Neutrophil (primary cell): ENCODE results near the gene NEURL4.
A peak's percentile ranks its signal among the peaks of the same experiment; 100 is the strongest.

Experiments used
- H3K27ac ChIP-seq: fragments of 200-600 bp; sonication (generic); 2 replicates; pipeline ENCODE4 v1.5.1; 2016; ENCODE audit warnings: mild to moderate bottlenecking, moderate library complexity
- H3K27me3 ChIP-seq: fragments of 200-600 bp; sonication (generic); 2 replicates; pipeline ENCODE4 v1.6.0; 2016; ENCODE audit warnings: mild to moderate bottlenecking
- H3K36me3 ChIP-seq: fragments of 200-600 bp; sonication (generic); 2 replicates; pipeline ENCODE4 v1.5.1; 2017
- H3K4me1 ChIP-seq, 2 experiments: fragments of 200-600 bp in 1 of 2; sonication (generic) in 1 of 2; 1 replicate in 1 of 2; 2 replicates in 1 of 2; pipeline versions ENCODE4 v1.5.1 to v1.6.1; 2013 to 2016; ENCODE audit warnings: low read depth in 1 of 2, low read length in 1 of 2, mild to moderate bottlenecking in 1 of 2, moderate library complexity in 1 of 2; ENCODE audit not compliant: control insufficient read depth in 1 of 2, insufficient read depth in 1 of 2
- H3K4me3 ChIP-seq, 2 experiments: fragments of 200-600 bp in 1 of 2; sonication (generic) in 1 of 2; 1 replicate in 1 of 2; 2 replicates in 1 of 2; pipeline ENCODE4 v1.5.1; 2013 to 2016; ENCODE audit warnings: low read depth in 1 of 2, low read length in 1 of 2, mild to moderate bottlenecking in 1 of 2, moderate library complexity in 1 of 2
- H3K9me3 ChIP-seq: fragments of 200-600 bp; sonication (generic); 2 replicates; pipeline ENCODE4 v1.5.1; 2016
- TF ChIP-seq, protein P1 (sequence below): fragments of 200-600 bp; sonication (generic); IDR thresholded peaks from 2 replicates; pipeline ENCODE4 v1.5.1; 2016; ENCODE audit warnings: antibody characterized with exemption

The NEURL4 gene

DNA sequence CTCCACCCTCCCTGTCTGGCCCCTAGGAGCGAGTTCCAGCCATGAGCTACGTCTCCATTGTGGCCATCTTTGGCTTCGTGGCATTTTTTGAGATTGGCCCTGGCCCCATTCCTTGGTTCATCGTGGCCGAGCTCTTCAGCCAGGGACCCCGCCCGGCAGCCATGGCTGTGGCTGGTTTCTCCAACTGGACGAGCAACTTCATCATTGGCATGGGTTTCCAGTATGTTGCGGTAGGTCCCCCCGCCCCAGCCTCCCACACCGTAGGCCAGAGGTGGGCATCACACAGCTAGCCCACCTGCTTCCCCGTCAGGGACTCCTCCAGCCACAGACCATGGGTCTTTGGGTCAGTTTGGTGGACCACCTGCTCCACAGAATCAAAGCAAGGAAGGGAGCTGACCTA is 43.5 kb downstream of the NEURL4 start:
- TF ChIP-seq, protein P1, sequence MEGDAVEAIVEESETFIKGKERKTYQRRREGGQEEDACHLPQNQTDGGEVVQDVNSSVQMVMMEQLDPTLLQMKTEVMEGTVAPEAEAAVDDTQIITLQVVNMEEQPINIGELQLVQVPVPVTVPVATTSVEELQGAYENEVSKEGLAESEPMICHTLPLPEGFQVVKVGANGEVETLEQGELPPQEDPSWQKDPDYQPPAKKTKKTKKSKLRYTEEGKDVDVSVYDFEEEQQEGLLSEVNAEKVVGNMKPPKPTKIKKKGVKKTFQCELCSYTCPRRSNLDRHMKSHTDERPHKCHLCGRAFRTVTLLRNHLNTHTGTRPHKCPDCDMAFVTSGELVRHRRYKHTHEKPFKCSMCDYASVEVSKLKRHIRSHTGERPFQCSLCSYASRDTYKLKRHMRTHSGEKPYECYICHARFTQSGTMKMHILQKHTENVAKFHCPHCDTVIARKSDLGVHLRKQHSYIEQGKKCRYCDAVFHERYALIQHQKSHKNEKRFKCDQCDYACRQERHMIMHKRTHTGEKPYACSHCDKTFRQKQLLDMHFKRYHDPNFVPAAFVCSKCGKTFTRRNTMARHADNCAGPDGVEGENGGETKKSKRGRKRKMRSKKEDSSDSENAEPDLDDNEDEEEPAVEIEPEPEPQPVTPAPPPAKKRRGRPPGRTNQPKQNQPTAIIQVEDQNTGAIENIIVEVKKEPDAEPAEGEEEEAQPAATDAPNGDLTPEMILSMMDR: no peak
- no peak overlapping the region for H3K4me3 ChIP-seq
- H3K9me3 ChIP-seq: no peaks in the 10 kb centered on the region
- H3K27me3 ChIP-seq: peaks cover 100% of the 10 kb centered on the region
- H3K4me1 ChIP-seq: peaks cover 11 to 19% of the 10 kb centered on the region in 2 experiments
- no peaks in the 10 kb centered on the region for H3K36me3 ChIP-seq
- H3K27ac ChIP-seq: no peak overlapping the region

DNA sequence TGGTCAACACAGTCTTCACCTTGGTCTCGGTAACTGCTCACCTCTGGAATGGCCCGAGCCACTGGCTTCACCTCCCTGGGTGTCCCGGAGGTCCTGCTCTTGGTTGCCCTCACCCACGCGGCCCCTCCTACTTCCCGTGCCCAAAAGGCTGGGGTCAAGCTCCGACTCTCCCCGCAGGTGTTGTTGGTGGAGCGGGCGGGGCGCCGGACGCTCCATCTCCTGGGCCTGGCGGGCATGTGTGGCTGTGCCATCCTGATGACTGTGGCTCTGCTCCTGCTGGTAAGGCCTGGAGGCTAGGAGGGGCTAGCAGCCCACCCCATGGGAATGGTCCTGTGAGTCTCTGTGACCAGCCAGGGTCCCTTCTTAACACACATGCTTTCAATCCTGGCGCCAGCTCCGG is 44.2 kb downstream of the NEURL4 start:
- H3K27ac ChIP-seq: no peak overlapping the region
- H3K4me3 ChIP-seq: no peak overlapping the region
- peaks cover 14 to 24% of the 10 kb centered on the region in 2 experiments for H3K4me1 ChIP-seq
- TF ChIP-seq, protein P1: no peak
- H3K27me3 ChIP-seq: peaks cover 100% of the 10 kb centered on the region
- no peaks in the 10 kb centered on the region for H3K9me3 ChIP-seq
- no peaks in the 10 kb centered on the region for H3K36me3 ChIP-seq

DNA sequence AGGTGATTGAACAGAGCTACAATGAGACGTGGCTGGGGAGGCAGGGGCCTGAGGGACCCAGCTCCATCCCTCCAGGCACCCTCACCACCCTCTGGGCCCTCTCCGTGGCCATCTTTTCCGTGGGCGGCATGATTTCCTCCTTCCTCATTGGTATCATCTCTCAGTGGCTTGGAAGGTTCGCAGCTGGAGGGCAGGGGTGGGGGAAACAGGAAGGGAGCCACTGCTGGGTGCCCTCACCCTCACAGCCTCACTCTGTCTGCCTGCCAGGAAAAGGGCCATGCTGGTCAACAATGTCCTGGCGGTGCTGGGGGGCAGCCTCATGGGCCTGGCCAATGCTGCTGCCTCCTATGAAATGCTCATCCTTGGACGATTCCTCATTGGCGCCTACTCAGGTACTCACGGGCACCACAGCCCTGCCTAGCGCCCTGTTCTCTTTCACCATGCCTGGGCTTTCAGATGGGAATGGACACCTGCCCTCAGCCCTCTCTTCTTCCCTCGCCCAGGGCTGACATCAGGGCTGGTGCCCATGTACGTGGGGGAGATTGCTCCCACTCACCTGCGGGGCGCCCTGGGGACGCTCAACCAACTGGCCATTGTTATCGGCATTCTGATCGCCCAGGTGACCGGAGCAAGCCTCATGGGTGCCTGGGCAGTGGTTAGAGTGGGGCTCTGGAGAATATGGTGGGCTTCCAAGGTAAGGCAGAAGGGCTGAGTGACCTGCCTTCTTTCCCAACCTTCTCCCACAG is 45.5 kb downstream of the NEURL4 start:
- H3K4me1 ChIP-seq: peaks cover 14 to 24% of the 10 kb centered on the region in 2 experiments
- peaks cover 98% of the 10 kb centered on the region for H3K27me3 ChIP-seq

DNA sequence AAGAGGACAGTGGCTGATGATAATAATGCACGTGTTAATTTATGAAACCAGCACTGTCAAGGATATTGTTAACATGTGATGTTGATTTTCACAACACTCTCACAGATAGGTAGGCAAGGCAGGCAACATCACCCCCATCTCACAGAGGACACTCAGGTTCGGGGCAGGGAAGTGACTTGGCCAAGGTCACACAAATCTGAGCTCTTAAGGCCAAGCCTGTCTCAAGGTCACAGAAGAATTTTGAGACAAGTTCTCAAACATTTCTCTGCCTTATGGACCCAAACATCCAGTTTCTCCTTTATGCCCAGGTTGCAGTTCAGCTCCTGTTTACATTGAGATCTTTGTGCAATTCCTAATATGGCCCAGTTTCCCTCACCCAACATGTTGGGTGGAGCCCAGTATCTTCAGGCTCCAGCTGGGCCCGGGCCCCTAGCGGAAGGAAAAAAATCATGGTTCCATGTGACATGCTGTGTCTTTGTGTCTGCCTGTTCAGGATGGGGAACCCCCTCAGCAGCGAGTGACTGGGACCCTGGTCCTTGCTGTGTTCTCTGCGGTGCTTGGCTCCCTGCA is 46.3 kb downstream of the NEURL4 start:
- no peaks in the 10 kb centered on the region for H3K9me3 ChIP-seq
- TF ChIP-seq, protein P1: no peak
- H3K4me1 ChIP-seq: peaks cover 14 to 24% of the 10 kb centered on the region in 2 experiments
- H3K27me3 ChIP-seq: peaks cover 94% of the 10 kb centered on the region
- no peak overlapping the region for H3K27ac ChIP-seq
- no peaks in the 10 kb centered on the region for H3K36me3 ChIP-seq
- no peak overlapping the region for H3K4me3 ChIP-seq

More for the DNA sequence above, 45.5 kb downstream of the NEURL4 start:
- Histone ChIP-seq H3K4me3 (no peak overlapping the region), H3K27ac (no peak overlapping the region), H3K36me3 (no peaks in the 10 kb centered on the region), H3K9me3 (no peaks in the 10 kb centered on the region)
- TF ChIP-seq, protein P1: no peak

DNA sequence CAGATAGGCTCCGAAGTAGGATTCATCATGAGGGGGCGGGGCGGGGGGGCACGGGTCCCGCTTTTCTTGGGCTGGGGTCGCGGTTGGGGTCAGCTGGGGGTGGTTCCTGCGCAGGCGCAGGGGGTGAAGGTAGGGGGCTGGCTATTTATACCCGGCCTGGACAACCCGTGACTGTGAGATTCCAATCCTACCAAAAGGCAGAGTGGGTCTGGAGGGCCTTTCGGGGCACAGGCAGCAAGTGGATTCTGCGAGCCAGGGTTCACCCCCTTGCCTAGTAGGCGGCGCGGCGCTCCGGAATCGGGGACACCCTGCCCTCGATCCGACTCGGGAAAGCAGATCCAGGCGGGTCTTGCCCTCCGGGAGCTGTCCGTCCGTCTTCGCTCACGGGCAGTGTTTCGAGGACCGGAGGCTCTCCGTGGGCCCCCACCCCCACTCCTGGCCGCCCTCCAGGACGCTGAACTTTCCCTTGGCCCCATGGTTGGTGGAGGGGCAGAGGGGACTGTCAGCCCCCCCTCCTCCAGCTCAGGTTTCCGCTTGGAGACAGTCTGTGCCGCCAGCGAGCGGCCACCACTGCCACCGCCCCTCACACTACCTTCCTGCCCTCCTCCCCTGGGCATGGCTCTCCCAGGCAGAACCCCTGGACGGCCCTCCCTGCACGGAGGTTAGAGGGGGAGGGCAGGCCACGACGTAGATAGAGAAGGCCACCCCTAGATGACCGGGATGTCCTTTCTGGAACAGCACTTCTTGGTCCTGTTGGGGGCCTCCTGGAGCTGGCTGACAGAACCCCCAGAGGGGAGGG is 47.0 kb downstream of the NEURL4 start:
- H3K27ac ChIP-seq: no peak overlapping the region
- no peaks in the 10 kb centered on the region for H3K9me3 ChIP-seq
- H3K27me3 ChIP-seq: peaks cover 91% of the 10 kb centered on the region
- H3K4me3 ChIP-seq: peak overlapping the region in 1 of 2 experiments; percentile 56
- H3K4me1 ChIP-seq: peaks cover 14 to 24% of the 10 kb centered on the region in 2 experiments
- H3K36me3 ChIP-seq: no peaks in the 10 kb centered on the region
- TF ChIP-seq, protein P1: no peak
